HG03097 (cell line): ENCODE measurements around the gene SLC25A47.

Source experiments
- ATAC-seq: cut with Tn5 transposase; IDR thresholded peaks from one replicate; pipeline ENCODE4 v1.9.1; 2021; ENCODE audit not compliant: unreplicated experiment, low FRiP score

The SLC25A47 gene

GRCh38 chr14:100374270-100374669 lies 51.1 kb downstream of the SLC25A47 start:
- no peak for ATAC-seq

GRCh38 chr14:100374876-100375265 lies 51.7 kb downstream of the SLC25A47 start:
- ATAC-seq: no peak

GRCh38 chr14:100375266-100375962 lies 52.3 kb downstream of the SLC25A47 start:
- peak; percentile 25 for ATAC-seq

GRCh38 chr14:100375963-100376735 lies 53.0 kb downstream of the SLC25A47 start, which contains the start of gene WDR25:
WDR25 (plus strand) TSS chr14:100376485.
- peak; percentile 83 for ATAC-seq

- no peak for ATAC-seq
Observed at GRCh38 chr14:100376751-100377171, 53.6 kb downstream of the SLC25A47 start.
